ENCODE measurements around the gene CLDN3. TPM values are rescaled to one million over a fixed set of nuclear protein-coding genes. Genes with fewer than 3 reads are reported as not detected.
"Not testable (repeated sequence)": the region's sequence is repeated elsewhere in the genome, so short reads cannot be mapped to it uniquely, and the experiment has no call there.

Gene CLDN3
- total and polyA plus RNA-seq, 9 of the 15 experiments (the other 6 are each of a cell fraction or from before 2014, with no cell fraction given), result 0.29 TPM; not detected in 8

- FAIRE-seq; ATAC-seq; H3K4me2 ChIP-seq (ENCODE audit: insufficient read depth, low read length); H3K79me2 ChIP-seq (ENCODE audit: control insufficient read depth, insufficient read depth, low read length); in situ Hi-C loops (cut with MboI); H3K27ac ChIP-seq (ENCODE audit: extremely low read depth, low read depth, low read length); H3K4me3 ChIP-seq; H4K20me1 ChIP-seq (replicated peaks; ENCODE audit: control insufficient read depth, insufficient read depth, low read length); H3K9ac ChIP-seq (ENCODE audit: insufficient read depth in 1 of 2, low read depth in 2 of 2, low read length in 2 of 2); H2AFZ ChIP-seq (ENCODE audit: low read depth, low read length); BruUV-seq (replicated peaks); H3K9me1 ChIP-seq (ENCODE audit: control insufficient read depth, insufficient read depth, low read length); CTCF ChIA-PET (ENCODE audit: low intra/inter-chr PET ratio); DNase-seq (ENCODE audit: extremely low read depth in 1 of 4, low spot score in 3 of 4); H3K27me3 ChIP-seq (ENCODE audit: control insufficient read depth in 2 of 2, insufficient read depth in 2 of 2, low read length in 2 of 2); H3K36me3 ChIP-seq (ENCODE audit: control insufficient read depth, insufficient read depth, low read length); H3K9me3 ChIP-seq (replicated peaks; ENCODE audit: control insufficient read depth, insufficient read depth, low read depth, low read length); intact Hi-C loops (cut with micrococcal nuclease): not testable (repeated sequence)
- POLR2A ChIA-PET, result interaction anchor here (1.2 kb wide), 1 partner anchor 9 kb away, joined by 4 read pairs; no protein-coding TSS in a partner anchor
- peak; percentile 50 for TF ChIP-seq CHD4 (IDR thresholded peaks at IDR 0.05; ENCODE audit: insufficient read depth, insufficient replicate concordance, low read depth, low read length, poor library complexity, severe bottlenecking)
- TF ChIP-seq GATA2 (CRISPR knock-in tag; IDR thresholded peaks at IDR 0.05), result peak; percentile 39; the same call in 1 of the 2 replicates
- TF ChIP-seq KDM1A (IDR thresholded peaks at IDR 0.05), result peak; percentile 66 to 72
- peak; percentile 57 for TF ChIP-seq RBM25 (IDR thresholded peaks at IDR 0.05; ENCODE audit: low read depth, low read length, severe bottlenecking)
- peak; percentile 86 for TF ChIP-seq BCOR (IDR thresholded peaks at IDR 0.05)
- 0 out of 4 replicates have a peak, but pooled peaks of 1 of the 2 experiments have one; percentile 68 for TF ChIP-seq HDAC1 (IDR thresholded peaks at IDR 0.05)
- TF ChIP-seq ZNF146 (CRISPR knock-in tag; IDR thresholded peaks at IDR 0.05; ENCODE audit: unreplicated experiment), result peak; percentile 99
- peak; percentile 38; the same call in 1 of the 2 replicates for TF ChIP-seq ADNP (tag; IDR thresholded peaks at IDR 0.05)
- TF ChIP-seq, protein P1, sequence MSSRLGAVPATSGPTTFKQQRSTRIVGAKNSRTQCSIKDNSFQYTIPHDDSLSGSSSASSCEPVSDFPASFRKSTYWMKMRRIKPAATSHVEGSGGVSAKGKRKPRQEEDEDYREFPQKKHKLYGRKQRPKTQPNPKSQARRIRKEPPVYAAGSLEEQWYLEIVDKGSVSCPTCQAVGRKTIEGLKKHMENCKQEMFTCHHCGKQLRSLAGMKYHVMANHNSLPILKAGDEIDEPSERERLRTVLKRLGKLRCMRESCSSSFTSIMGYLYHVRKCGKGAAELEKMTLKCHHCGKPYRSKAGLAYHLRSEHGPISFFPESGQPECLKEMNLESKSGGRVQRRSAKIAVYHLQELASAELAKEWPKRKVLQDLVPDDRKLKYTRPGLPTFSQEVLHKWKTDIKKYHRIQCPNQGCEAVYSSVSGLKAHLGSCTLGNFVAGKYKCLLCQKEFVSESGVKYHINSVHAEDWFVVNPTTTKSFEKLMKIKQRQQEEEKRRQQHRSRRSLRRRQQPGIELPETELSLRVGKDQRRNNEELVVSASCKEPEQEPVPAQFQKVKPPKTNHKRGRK (tag; IDR thresholded peaks at IDR 0.05), result peak; percentile 51; the same call in 1 of the 2 replicates
- H3K4me1 ChIP-seq (replicated peaks in 1 of 2; ENCODE audit: control insufficient read depth in 2 of 2, insufficient read depth in 2 of 2, low read length in 2 of 2), result peaks cover 21 to 31% of the 10 kb centered on the region in 2 experiments
Observed at GRCh38 chr7:73795188-73795587, 25.1 kb upstream of the CLDN3 start.
